B cell (primary cell): ENCODE results near the gene FDX1. TPM values are rescaled to one million over a fixed set of nuclear protein-coding genes. Genes with fewer than 3 reads are reported as not detected.

ENCODE experiments used
- polyA plus RNA-seq: library from polyadenylated mRNA; depleted of rRNA; stranded (reverse); fragments of >200 nt; gene quantifications from 2 replicates; pipeline ENCODE4 v1.2.3, GENCODE V29; 2012
- total RNA-seq, 2 donors: library from RNA; stranded (reverse); fragments of 120-200 nt in 1 of 2; gene quantifications; 1 replicate in 1 of 2; 2 replicates in 1 of 2; pipeline versions ENCODE4 v1.2.3 to v1.2.4, GENCODE V29; 2013 to 2022

The FDX1 gene
- total and polyA plus RNA-seq, 2 donors (not counting 1 experiment from before 2014, with no cell fraction given) = 3.5 to 11.2 TPM

Other genes starting within 250 kb of the FDX1 start
- gene RDX, start 133.3 kb upstream of the FDX1 start, total RNA-seq = 34.8 and 39.2 TPM in 2 replicates
- gene RDX, start 133.3 kb upstream of the FDX1 start, polyA plus RNA-seq = 4.4 and 9.3 TPM in 2 replicates